Fibroblast of pulmonary artery (primary cell): ENCODE measurements around the gene RALGDS.

ENCODE experiments used
- DNase-seq: peaks from one replicate; pipeline ENCODE4 v3.0.0-alpha.2; 2010; ENCODE audit warnings: low read depth
- H3K4me3 ChIP-seq: replicated peaks from 2 replicates; pipeline ENCODE4 v1.5.1; 2011; ENCODE audit warnings: low read depth, mild to moderate bottlenecking, control low read depth, low read length, moderate library complexity
- TF ChIP-seq, protein P1 (sequence below): IDR thresholded peaks from 2 replicates; pipeline ENCODE4 v1.5.1; 2011; ENCODE audit warnings: mild to moderate bottlenecking, control low read depth, low read length, inconsistent platforms; ENCODE audit errors: missing control alignments

Gene RALGDS

DNA sequence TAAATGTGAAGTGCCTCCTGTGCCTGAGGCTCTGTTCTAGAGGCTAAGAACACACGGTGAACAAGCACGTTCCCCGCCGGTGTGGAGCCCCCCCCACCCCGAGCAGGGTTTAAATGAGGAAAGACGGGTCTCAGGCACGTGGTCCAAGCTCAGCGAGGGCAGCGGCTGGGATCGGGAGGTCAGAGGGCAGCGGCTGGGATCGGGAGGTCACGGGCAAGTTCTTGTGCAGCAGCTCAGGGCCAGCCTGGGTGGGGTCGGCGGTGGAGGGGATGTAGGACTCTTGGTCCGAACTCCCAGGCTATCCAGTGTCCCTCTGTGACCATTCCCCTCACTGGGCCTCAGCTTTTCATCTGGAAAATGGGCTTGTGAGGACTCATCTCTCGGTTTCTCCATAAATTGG, 45.4 kb upstream of the RALGDS start:
- TF ChIP-seq, protein P1, sequence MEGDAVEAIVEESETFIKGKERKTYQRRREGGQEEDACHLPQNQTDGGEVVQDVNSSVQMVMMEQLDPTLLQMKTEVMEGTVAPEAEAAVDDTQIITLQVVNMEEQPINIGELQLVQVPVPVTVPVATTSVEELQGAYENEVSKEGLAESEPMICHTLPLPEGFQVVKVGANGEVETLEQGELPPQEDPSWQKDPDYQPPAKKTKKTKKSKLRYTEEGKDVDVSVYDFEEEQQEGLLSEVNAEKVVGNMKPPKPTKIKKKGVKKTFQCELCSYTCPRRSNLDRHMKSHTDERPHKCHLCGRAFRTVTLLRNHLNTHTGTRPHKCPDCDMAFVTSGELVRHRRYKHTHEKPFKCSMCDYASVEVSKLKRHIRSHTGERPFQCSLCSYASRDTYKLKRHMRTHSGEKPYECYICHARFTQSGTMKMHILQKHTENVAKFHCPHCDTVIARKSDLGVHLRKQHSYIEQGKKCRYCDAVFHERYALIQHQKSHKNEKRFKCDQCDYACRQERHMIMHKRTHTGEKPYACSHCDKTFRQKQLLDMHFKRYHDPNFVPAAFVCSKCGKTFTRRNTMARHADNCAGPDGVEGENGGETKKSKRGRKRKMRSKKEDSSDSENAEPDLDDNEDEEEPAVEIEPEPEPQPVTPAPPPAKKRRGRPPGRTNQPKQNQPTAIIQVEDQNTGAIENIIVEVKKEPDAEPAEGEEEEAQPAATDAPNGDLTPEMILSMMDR = no peak
- DNase-seq = no peak
- no peak overlapping the region for H3K4me3 ChIP-seq

DNA sequence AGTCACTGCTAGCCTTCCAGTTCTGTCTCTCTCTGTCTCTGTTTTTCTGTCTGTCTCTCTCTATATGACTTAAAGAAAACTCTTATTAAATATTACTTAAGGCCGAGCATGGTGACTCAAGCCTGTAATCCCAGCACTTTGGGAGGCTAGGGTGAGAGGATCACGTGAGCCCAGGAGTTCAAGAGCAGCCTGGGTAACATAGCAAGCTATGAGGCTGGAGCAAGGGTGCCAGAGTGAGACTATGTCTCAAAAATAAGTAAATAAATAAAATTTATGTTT, 44.4 kb upstream of the RALGDS start:
- DNase-seq = no peak
- TF ChIP-seq, protein P1 = no peak
- no peak overlapping the region for H3K4me3 ChIP-seq

DNA sequence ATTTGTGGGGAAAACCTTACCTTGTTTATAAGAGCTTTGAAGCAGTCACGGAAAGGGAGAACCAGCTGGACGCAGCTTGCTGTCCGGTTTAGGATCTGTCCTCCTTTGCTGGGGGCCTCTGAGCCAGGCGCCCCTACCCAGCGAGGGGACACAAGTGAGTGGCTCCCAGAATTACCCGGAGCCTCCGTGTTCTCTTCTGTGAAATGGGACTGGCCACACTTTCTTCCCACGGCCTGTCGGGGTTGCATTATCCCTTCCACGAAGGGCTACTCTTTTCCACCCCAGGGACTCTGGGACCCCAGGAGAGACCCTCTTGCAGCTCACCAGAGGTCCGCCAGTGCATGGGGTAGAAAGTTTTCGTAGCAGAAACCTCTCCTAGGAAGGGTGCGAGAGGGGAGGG, 43.2 kb upstream of the RALGDS start:
- TF ChIP-seq, protein P1 = no peak
- DNase-seq = no peak
- peak overlapping the region; percentile 58 for H3K4me3 ChIP-seq

DNA sequence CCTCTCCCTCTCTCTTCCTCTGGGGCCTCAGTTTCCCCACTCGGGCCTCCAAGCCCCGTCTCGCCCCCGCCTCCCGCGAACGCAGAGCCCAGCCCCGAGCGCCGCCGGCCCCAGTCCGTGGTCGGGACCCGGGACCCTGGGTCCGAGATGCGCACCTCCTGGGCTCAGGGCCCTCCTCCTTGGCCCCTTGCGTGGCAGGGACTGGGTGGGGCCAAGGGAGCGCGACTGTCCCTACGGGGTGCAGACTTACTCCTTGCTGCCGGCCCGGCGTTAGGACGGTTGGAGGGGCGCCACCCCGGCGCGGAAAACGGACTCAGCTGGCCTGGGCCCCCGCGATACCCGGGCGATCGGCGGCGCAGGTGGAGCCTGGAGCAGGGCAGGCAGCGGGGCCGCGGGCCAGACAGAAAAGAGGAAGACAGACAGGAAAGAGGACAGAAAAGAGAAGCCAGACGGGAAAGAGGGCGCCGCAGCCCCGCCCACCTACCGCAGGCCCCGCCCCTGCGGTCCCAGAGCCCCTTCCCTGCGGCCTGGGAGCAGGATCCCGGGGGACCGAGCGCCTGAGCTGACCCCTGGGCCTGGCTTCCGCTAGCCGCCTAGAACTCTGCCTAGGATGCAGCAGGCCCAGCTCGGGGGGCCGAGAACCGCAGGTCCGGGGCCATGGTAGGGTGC, 42.6 kb upstream of the RALGDS start, which contains the start of gene GBGT1:
GBGT1 (minus strand) TSS at position 411 of the 669 bp plus-strand sequence. CDS start 1,502 bp downstream, outside the sequence.
- DNase-seq = peak; percentile 11
- H3K4me3 ChIP-seq = peak within 1 kb of the TSS; percentile 58
- TF ChIP-seq, protein P1 = no peak

DNA sequence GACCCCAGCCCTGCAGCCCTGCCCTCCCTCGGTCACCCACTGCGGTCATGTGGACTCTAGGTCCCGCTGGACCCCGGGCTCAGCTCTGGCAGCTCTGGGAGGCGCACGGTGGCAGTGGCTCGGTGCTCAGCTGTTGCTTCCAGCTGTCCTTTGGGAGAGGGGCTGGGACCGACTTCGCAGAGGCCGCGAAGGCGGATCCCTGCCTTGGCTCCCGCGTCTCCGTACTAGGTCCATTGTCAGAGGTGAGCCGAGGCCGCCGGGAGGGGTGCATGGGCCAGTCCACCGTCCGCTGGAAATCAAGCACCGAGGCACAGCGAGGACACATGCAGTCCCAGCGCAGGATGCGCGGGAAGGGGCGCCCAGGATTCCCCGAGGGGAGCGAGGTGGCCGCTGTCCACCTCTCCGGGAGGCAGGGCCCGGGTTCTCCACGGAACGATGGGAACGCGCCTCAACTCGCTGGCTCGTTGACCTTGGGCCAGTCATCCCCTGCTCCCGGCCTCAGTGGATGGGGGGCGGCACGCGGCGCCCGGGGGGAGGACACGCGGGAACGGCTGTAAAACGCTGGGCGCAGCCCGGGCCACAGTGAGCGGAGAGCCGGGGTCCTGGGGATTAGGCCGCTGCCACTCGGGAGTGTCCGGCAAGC, 41.9 kb upstream of the RALGDS start:
- H3K4me3 ChIP-seq = peak overlapping the region; percentile 58
- TF ChIP-seq, protein P1 = no peak
- no peak for DNase-seq

DNA sequence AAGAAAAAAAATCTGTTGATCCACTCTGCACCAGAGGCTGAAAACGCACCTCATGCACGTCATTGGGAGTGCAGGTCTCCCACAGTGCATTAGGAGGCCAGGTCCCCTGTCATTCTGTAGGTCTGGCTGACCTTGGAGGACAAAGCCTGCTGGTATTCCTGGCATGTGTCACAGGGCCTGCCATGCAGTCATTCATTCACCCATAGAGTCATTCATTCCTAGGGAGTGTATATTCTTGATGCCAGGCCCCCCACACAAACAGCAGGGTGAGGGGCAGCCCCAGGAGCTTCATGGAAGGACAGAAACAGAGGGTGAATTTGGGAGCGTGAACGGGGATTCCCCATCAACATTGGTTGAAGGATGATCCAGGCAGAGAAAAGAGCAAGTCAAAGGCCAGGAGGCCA, 40.5 kb upstream of the RALGDS start:
- H3K4me3 ChIP-seq = no peak overlapping the region
- TF ChIP-seq, protein P1 = no peak
- no peak for DNase-seq
